SK-N-MC (cell line): Measurements from ENCODE around the gene UPF3B.
"Not testable (repeated sequence)": the region's sequence is repeated elsewhere in the genome, so short reads cannot be mapped to it uniquely, and the experiment has no call there.

ENCODE experiments used
- EZH2 ChIP-seq: fragments of 200-600 bp; sonication (generic); IDR thresholded peaks from one replicate; pipeline ENCODE4 v1.6.1; 2017; ENCODE audit warnings: antibody characterized with exemption
- POLR2AphosphoS5 ChIP-seq: IDR thresholded peaks from 2 replicates; pipeline ENCODE4 v1.6.1; 2012; ENCODE audit warnings: mild to moderate bottlenecking, low read depth, low read length, borderline replicate concordance

- not testable (repeated sequence) for TF ChIP-seq POLR2AphosphoS5, EZH2
Observed at GRCh38 chrX:119890626-119891025, 37.9 kb upstream of the UPF3B start.
